H1 (cell line): Measurements from ENCODE around the gene PKD1. TPM values are rescaled to one million over a fixed set of nuclear protein-coding genes. Genes with fewer than 3 reads are reported as not detected.

Experiments used
- CTCF ChIA-PET: fragments of 300-600 bp; sonication (Branson Sonifier 250); formaldehyde crosslinking; loops from one replicate; lab custom pipeline; 2021; ENCODE audit not compliant: partially characterized antibody; lab: Charles Lee
- POLR2A ChIA-PET: fragments of 300-600 bp; sonication (Branson Sonifier 250); formaldehyde crosslinking; loops from one replicate; lab custom pipeline; 2021; ENCODE audit warnings: inconsistent platforms; ENCODE audit not compliant: partially characterized antibody; lab: Charles Lee
- DNase-seq, 2 experiments: peaks; one replicate each; pipeline versions ENCODE4 v3.0.0 to v3.0.0-alpha.2; 2010 to 2022; ENCODE audit warnings: low spot score in 2 of 2, low read depth in 1 of 2, mixed read lengths in 1 of 2
- FAIRE-seq: peaks from 2 replicates; lab custom pipeline; 2011; peaks lifted over from hg19 to GRCh38; lab: Jason Lieb, UNC
- H2AFZ ChIP-seq: 2 replicates; pipeline ENCODE4 v1.8.1; 2012; ENCODE audit warnings: low read length, inconsistent platforms
- H2AK5ac ChIP-seq: 2 replicates; pipeline ENCODE4 v1.6.1; 2013; ENCODE audit warnings: low read depth, low read length
- H2BK120ac ChIP-seq: replicated peaks from 2 replicates; pipeline ENCODE3; 2013; ENCODE audit warnings: low read depth, low read length, inconsistent platforms
- H2BK12ac ChIP-seq: 2 replicates; pipeline ENCODE4 v1.6.1; 2013; ENCODE audit warnings: low read depth, low read length
- H2BK15ac ChIP-seq: 2 replicates; pipeline ENCODE4 v1.6.1; 2013; ENCODE audit warnings: low read length
- H2BK20ac ChIP-seq: 2 replicates; pipeline ENCODE4 v1.6.1; 2013; ENCODE audit warnings: low read length
- H2BK5ac ChIP-seq: 2 replicates; pipeline ENCODE4 v1.6.1; 2013; ENCODE audit warnings: low read depth, low read length
- H3K14ac ChIP-seq: 2 replicates; pipeline ENCODE4 v1.6.1; 2013; ENCODE audit warnings: inconsistent platforms; ENCODE audit not compliant: insufficient read length
- H3K18ac ChIP-seq: 2 replicates; pipeline ENCODE4 v1.6.1; 2013; ENCODE audit warnings: low read length; ENCODE audit errors: extremely low read depth
- H3K23ac ChIP-seq: 2 replicates; pipeline ENCODE4 v1.6.1; 2013; ENCODE audit warnings: inconsistent platforms; ENCODE audit not compliant: insufficient read length
- H3K23me2 ChIP-seq: 2 replicates; pipeline ENCODE4 v1.6.1; 2013; ENCODE audit warnings: low read depth, low read length
- H3K27ac ChIP-seq: 2 replicates; pipeline ENCODE4 v1.6.1; 2011; ENCODE audit warnings: low read depth, low read length, inconsistent platforms
- H3K27me3 ChIP-seq, 4 experiments: replicated peaks in 1 of 4; 1 replicate in 1 of 4; 2 replicates in 3 of 4; pipeline versions ENCODE4 v1.6.1 to v1.8.1; 2011 to 2013; ENCODE audit warnings: low read length in 3 of 4, mild to moderate bottlenecking in 3 of 4, inconsistent platforms in 2 of 4, mixed read lengths in 2 of 4, moderate library complexity in 1 of 4; ENCODE audit not compliant: control insufficient read depth in 3 of 4, insufficient read depth in 3 of 4; ENCODE audit errors: extremely low read depth in 1 of 4
- H3K36me3 ChIP-seq, 4 experiments: 2 replicates each; pipeline versions ENCODE4 v1.6.1 to v1.8.1; 2011 to 2013; ENCODE audit warnings: mild to moderate bottlenecking in 4 of 4, low read length in 3 of 4, moderate library complexity in 2 of 4, control low read depth in 1 of 4, inconsistent platforms in 1 of 4; ENCODE audit not compliant: insufficient read depth in 4 of 4, control insufficient read depth in 2 of 4
- H3K4ac ChIP-seq: replicated peaks from 2 replicates; pipeline ENCODE3; 2013; ENCODE audit warnings: low read length, low read depth, mixed read lengths, inconsistent platforms; ENCODE audit not compliant: insufficient read length
- H3K4me1 ChIP-seq, 4 experiments: replicated peaks in 1 of 4; 1 replicate in 1 of 4; 2 replicates in 3 of 4; pipeline versions ENCODE4 v1.6.1 to v1.8.1; 2011 to 2013; ENCODE audit warnings: low read length in 3 of 4, inconsistent platforms in 2 of 4, mixed read lengths in 1 of 4; ENCODE audit not compliant: insufficient read depth in 4 of 4, control insufficient read depth in 3 of 4
- H3K4me2 ChIP-seq, 2 experiments: 2 replicates each; pipeline versions ENCODE4 v1.6.1 to v1.8.1; 2011 to 2013; ENCODE audit warnings: low read depth in 2 of 2, low read length in 2 of 2, control low read depth in 1 of 2, inconsistent platforms in 1 of 2, mild to moderate bottlenecking in 1 of 2; ENCODE audit not compliant: insufficient read depth in 1 of 2
- H3K4me3 ChIP-seq, 4 experiments: fragments of 200-600, 300-600 bp in 1 of 4; sonication (generic), shearing (Covaris generic), sonication (Bioruptor Twin) in 1 of 4; 2 replicates each; pipeline versions ENCODE4 v1.5.1 to v1.8.1; 2011 to 2016; ENCODE audit warnings: low read length in 4 of 4, low read depth in 3 of 4, control low read depth in 2 of 4, inconsistent platforms in 2 of 4, mild to moderate bottlenecking in 2 of 4, mixed read lengths in 1 of 4, moderate library complexity in 1 of 4; ENCODE audit not compliant: insufficient read depth in 2 of 4; ENCODE audit errors: extremely low read depth in 1 of 4
- H3K56ac ChIP-seq: replicated peaks from 2 replicates; pipeline ENCODE3; 2013; ENCODE audit warnings: low read depth, mild to moderate bottlenecking, mixed read lengths, low read length, inconsistent platforms; ENCODE audit not compliant: insufficient read length
- H3K79me1 ChIP-seq: 2 replicates; pipeline ENCODE4 v1.6.1; 2013; ENCODE audit warnings: low read depth, low read length, control low read depth
- H3K79me2 ChIP-seq, 2 experiments: 2 replicates each; pipeline versions ENCODE4 v1.6.1 to v1.8.1; 2012 to 2013; ENCODE audit warnings: low read length in 2 of 2, mild to moderate bottlenecking in 2 of 2, inconsistent platforms in 1 of 2; ENCODE audit not compliant: insufficient read depth in 2 of 2, control insufficient read depth in 1 of 2
- H3K9ac ChIP-seq, 4 experiments: replicated peaks in 1 of 4; 1 replicate in 1 of 4; 2 replicates in 3 of 4; pipeline versions ENCODE4 v1.6.1 to v1.8.1; 2011 to 2013; ENCODE audit warnings: low read depth in 3 of 4, low read length in 3 of 4, control low read depth in 2 of 4, mild to moderate bottlenecking in 2 of 4, moderate library complexity in 2 of 4, inconsistent platforms in 1 of 4; ENCODE audit errors: extremely low read depth in 1 of 4
- H3K9me3 ChIP-seq, 2 experiments: 2 replicates each; pipeline versions ENCODE4 v1.6.1 to v1.8.1; 2012 to 2013; ENCODE audit warnings: mild to moderate bottlenecking in 2 of 2, moderate library complexity in 2 of 2, control low read depth in 1 of 2, inconsistent platforms in 1 of 2, low read depth in 1 of 2, low read length in 1 of 2, mixed read lengths in 1 of 2; ENCODE audit not compliant: insufficient read depth in 2 of 2
- H4K20me1 ChIP-seq, 2 experiments: replicated peaks in 1 of 2; 2 replicates each; pipeline versions ENCODE3 to v1.8.1; 2011 to 2013; ENCODE audit warnings: inconsistent platforms in 2 of 2, low read length in 2 of 2, mild to moderate bottlenecking in 1 of 2; ENCODE audit not compliant: insufficient read depth in 2 of 2, control insufficient read depth in 1 of 2
- H4K5ac ChIP-seq: 2 replicates; pipeline ENCODE4 v1.6.1; 2013; ENCODE audit warnings: low read length, low read depth, mixed read lengths, inconsistent platforms; ENCODE audit not compliant: insufficient read length
- H4K8ac ChIP-seq: 2 replicates; pipeline ENCODE4 v1.8.0; 2013; ENCODE audit warnings: mild to moderate bottlenecking, moderate library complexity, low read length, inconsistent platforms; ENCODE audit not compliant: insufficient read depth; ENCODE audit errors: extremely low read depth
- H4K91ac ChIP-seq: replicated peaks from 2 replicates; pipeline ENCODE3; 2013; ENCODE audit warnings: low read length, mixed read lengths, inconsistent platforms; ENCODE audit not compliant: insufficient read length
- EGR1 ChIP-seq: IDR thresholded peaks from 2 replicates; pipeline ENCODE4 v1.6.1; 2011; ENCODE audit warnings: low read depth, low read length, borderline replicate concordance
- JUND ChIP-seq: IDR thresholded peaks from 2 replicates; pipeline ENCODE4 v1.6.1; 2011; ENCODE audit warnings: mild to moderate bottlenecking, improper control_type of control experiment, low read length
- SIN3A ChIP-seq, 2 experiments: IDR thresholded peaks in 1 of 2; conservative IDR thresholded peaks in 1 of 2; 2 replicates each; pipeline ENCODE4 v1.6.1; 2011 to 2012; ENCODE audit warnings: low read length in 2 of 2, improper control_type of control experiment in 1 of 2, low read depth in 1 of 2, mild to moderate bottlenecking in 1 of 2
- WGBS, 2 experiments: shearing (Covaris generic) in 1 of 2; methylation state at CpG; one replicate each; pipeline versions ENCODE4 v1.1.6 to v1.1.7; 2013 to 2015; ENCODE audit warnings: low lambda C conversion rate in 2 of 2, mixed read lengths in 2 of 2, inconsistent platforms in 1 of 2, low coverage in 1 of 2, missing lambda C conversion rate in 1 of 2; ENCODE audit not compliant: insufficient replicate concordance in 2 of 2, insufficient coverage in 1 of 2, insufficient read length in 1 of 2; ENCODE audit errors: extremely low coverage in 1 of 2, missing lambda C conversion rate in 1 of 2; 5-methylcytosine and 5-hydroxymethylcytosine counted together
- polyA plus RNA-seq, 7 experiments: library from polyadenylated mRNA; depleted of rRNA in 3 of 7; stranded (reverse) in 5 of 7; unstranded in 2 of 7; fragments of >200 nt in 5 of 7; fragments of 200-250 nt in 2 of 7; gene quantifications; 1 replicate in 5 of 7; 2 replicates in 1 of 7; 4 replicates in 1 of 7; pipeline versions ENCODE4 v1.2.1 to v1.2.3, GENCODE V29; 2011 to 2013; ENCODE audit warnings: missing spikeins in 2 of 7, mixed read lengths in 2 of 7
- total RNA-seq: library from RNA; stranded (reverse); fragmentation: NEBNext Ultra II Directional; extraction: Animal tissue kit (Norgen Biotek cat#: 25700); gene quantifications from 2 replicates; pipeline ENCODE4 v1.2.1, GENCODE V29; 2021
- TF ChIP-seq, protein P1 (sequence below), 3 experiments: IDR thresholded peaks; 1 replicate in 2 of 3; 2 replicates in 1 of 3; pipeline versions ENCODE4 v1.5.1 to v1.6.1; 2011; ENCODE audit warnings: low read length in 3 of 3, mild to moderate bottlenecking in 3 of 3, inconsistent platforms in 2 of 3, low read depth in 1 of 3, moderate library complexity in 1 of 3; ENCODE audit not compliant: insufficient read depth in 1 of 3; ENCODE audit errors: control extremely low read depth in 1 of 3

Gene PKD1
- total and polyA plus RNA-seq, 2 of the 8 experiments (the other 6 are each of a cell fraction or from before 2014, with no cell fraction given) = 40.6 to 52.7 TPM

DNA sequence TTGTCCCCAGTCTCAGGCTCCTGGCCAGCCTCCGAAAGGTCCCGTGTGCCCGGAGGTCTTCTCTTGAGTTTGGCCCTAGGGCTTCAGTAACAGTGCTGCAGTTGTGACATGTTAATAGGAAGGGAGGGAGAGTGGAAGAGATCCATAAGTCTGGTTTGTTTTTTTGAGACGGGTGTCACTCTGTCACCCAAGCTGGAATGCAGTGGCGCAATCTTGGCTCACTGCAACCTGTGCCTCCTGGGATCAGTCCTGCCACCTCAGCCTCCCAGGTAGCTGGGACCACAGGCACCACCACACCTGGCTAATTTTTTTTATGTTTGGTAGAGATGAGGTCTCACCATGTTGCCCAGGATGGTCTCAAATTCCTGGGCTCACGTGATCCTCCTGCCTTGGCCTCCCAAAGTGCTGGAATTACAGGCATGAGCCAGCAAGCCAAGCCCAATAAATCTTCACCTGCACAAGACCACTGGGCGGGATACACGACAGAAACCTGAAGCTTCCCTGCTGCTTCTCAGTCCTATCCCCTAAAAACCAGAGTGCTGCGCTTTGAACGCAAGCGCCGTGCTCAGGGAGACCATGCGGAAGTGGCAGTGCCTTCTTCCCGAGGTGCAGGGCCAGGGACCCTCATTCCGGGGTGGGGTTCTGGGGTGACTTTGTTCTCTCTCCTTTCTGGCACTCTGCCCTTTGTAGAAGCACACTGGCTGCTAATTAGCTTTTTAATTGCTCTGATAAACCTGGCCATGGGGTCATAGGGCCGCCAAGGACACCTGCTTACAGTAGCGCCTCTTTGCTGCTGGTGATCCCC lies 30.8 kb upstream of the PKD1 start:
- H4K5ac ChIP-seq = no peak overlapping the region
- H4K91ac ChIP-seq = no peak overlapping the region
- H3K79me2 ChIP-seq = peaks cover 8 to 33% of the 10 kb centered on the region in 2 experiments; a peak in 3 of 4 replicates
- no peak overlapping the region for H2BK15ac ChIP-seq
- no peaks in the 10 kb centered on the region for H3K27me3 ChIP-seq
- no peak overlapping the region for H2BK12ac ChIP-seq
- ChIA-PET POLR2A (interaction anchor here (0.7 to 13.5 kb wide), 8 partner anchors 10 to 1530 kb away, joined by 3 to 312 read pairs (median 6); partner anchors contain the start of genes METTL26, PGP, RAB26 and TRAF7), CTCF (interaction anchor here (1.2 to 1.4 kb wide), 2 partner anchors 11 to 13 kb away, joined by 3 read pairs; no protein-coding TSS in a partner anchor)
- H3K4me3 ChIP-seq = no peak overlapping the region
- H3K4me1 ChIP-seq = no peaks in the 10 kb centered on the region; a peak in 1 of 7 replicates
- H2BK5ac ChIP-seq = no peak overlapping the region
- H3K18ac ChIP-seq = no peak overlapping the region
- H3K23ac ChIP-seq = no peak overlapping the region
- peaks cover 15% of the 10 kb centered on the region for H3K79me1 ChIP-seq
- H3K27ac ChIP-seq = no peak overlapping the region
- no peak overlapping the region for H4K8ac ChIP-seq
- H3K9me3 ChIP-seq = peaks cover 0 to 17% of the 10 kb centered on the region in 2 experiments; a peak in 1 of 4 replicates
- peaks cover 11 to 30% (median 25%) of the 10 kb centered on the region in 4 experiments; a peak in 7 of 8 replicates for H3K36me3 ChIP-seq
- H2BK120ac ChIP-seq = no peak overlapping the region
- 95% methylated on average over 16 of the region's 17 CpGs; no CpG with 5 or more reads in 1 of the 2 experiments for WGBS, 2 experiments
- H2AFZ ChIP-seq = no peak overlapping the region
- no peak overlapping the region for H3K14ac ChIP-seq
- H2AK5ac ChIP-seq = no peak overlapping the region
- no peak overlapping the region for H3K4ac ChIP-seq
- DNase-seq (no peak), FAIRE-seq (no peak)
- no peak overlapping the region for H2BK20ac ChIP-seq
- no peak overlapping the region for H3K9ac ChIP-seq
- no peaks in the 10 kb centered on the region for H3K23me2 ChIP-seq
- H3K4me2 ChIP-seq = no peak overlapping the region
- H4K20me1 ChIP-seq = peaks cover 8 to 31% of the 10 kb centered on the region in 2 experiments
- H3K56ac ChIP-seq = no peak overlapping the region
- TF ChIP-seq, protein P1, sequence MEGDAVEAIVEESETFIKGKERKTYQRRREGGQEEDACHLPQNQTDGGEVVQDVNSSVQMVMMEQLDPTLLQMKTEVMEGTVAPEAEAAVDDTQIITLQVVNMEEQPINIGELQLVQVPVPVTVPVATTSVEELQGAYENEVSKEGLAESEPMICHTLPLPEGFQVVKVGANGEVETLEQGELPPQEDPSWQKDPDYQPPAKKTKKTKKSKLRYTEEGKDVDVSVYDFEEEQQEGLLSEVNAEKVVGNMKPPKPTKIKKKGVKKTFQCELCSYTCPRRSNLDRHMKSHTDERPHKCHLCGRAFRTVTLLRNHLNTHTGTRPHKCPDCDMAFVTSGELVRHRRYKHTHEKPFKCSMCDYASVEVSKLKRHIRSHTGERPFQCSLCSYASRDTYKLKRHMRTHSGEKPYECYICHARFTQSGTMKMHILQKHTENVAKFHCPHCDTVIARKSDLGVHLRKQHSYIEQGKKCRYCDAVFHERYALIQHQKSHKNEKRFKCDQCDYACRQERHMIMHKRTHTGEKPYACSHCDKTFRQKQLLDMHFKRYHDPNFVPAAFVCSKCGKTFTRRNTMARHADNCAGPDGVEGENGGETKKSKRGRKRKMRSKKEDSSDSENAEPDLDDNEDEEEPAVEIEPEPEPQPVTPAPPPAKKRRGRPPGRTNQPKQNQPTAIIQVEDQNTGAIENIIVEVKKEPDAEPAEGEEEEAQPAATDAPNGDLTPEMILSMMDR (IDR thresholded peaks at IDR 0.05; ENCODE audit: control extremely low read depth in 1 of 3, insufficient read depth in 1 of 3, low read depth in 1 of 3, low read length in 3 of 3) = no peak
- no peak for TF ChIP-seq EGR1
- TF ChIP-seq JUND = no peak
- no peak for TF ChIP-seq SIN3A (conservative IDR thresholded peaks at IDR 0.05 in 1 of 2, IDR thresholded peaks at IDR 0.05 in 1 of 2; ENCODE audit: low read depth in 1 of 2, low read length in 2 of 2)
